ENCODE results near the gene ASXL2.

GRCh38 chr2:25685741-25686140 is 192.5 kb downstream of the ASXL2 start:
- TF ChIP-seq L3MBTL2 (conservative IDR thresholded peaks at IDR 0.05) = no peak
- no peak for TF ChIP-seq LEF1 (IDR thresholded peaks at IDR 0.05; ENCODE audit: borderline replicate concordance)
- TF ChIP-seq BHLHE40 (IDR thresholded peaks at IDR 0.05; ENCODE audit: borderline replicate concordance) = no peak
- no peak for TF ChIP-seq CTBP1 (IDR thresholded peaks at IDR 0.05; ENCODE audit: borderline replicate concordance)
- no peak for TF ChIP-seq FOXM1 (IDR thresholded peaks at IDR 0.05; ENCODE audit: borderline replicate concordance)
- TF ChIP-seq SUZ12 (IDR thresholded peaks at IDR 0.05) = no peak
- TF ChIP-seq ELF4 (IDR thresholded peaks at IDR 0.05) = no peak
- no peak for TF ChIP-seq SP1 (IDR thresholded peaks at IDR 0.05)
- no peak for TF ChIP-seq FOXK2 (IDR thresholded peaks at IDR 0.05)
- TF ChIP-seq TARDBP (IDR thresholded peaks at IDR 0.05) = no peak
- no peak for TF ChIP-seq NFRKB (IDR thresholded peaks at IDR 0.05)
- no peak for TF ChIP-seq FOXA1 (IDR thresholded peaks at IDR 0.05)
